GM12872 (cell line): Measurements from ENCODE around the gene PARPBP.

Experiments
- TF ChIP-seq, protein P1 (sequence below): IDR thresholded peaks from 3 replicates; pipeline ENCODE4 v1.5.1; 2011; ENCODE audit warnings: low read depth, mild to moderate bottlenecking, low read length, moderate library complexity; ENCODE audit not compliant: insufficient read depth

Gene PARPBP

DNA sequence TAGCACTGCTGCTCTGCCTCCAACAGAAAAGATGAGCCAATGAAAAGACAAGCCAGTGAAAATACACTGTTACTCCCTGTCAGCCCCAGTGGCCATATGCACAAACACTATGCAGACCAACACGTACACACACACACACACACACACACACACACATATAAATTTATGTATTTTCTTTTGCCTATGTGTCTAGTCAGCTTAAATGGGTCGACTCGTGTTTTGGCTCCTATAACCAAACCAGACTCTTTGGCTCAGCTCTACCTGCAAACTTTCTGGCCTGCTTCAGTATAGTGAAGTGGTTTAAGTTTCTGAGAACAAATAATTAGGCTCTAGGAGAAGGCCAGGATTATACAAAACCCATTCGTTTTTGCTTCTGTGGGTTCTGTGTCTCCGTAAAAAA lies 108.0 kb downstream of the PARPBP start:
- TF ChIP-seq, protein P1, sequence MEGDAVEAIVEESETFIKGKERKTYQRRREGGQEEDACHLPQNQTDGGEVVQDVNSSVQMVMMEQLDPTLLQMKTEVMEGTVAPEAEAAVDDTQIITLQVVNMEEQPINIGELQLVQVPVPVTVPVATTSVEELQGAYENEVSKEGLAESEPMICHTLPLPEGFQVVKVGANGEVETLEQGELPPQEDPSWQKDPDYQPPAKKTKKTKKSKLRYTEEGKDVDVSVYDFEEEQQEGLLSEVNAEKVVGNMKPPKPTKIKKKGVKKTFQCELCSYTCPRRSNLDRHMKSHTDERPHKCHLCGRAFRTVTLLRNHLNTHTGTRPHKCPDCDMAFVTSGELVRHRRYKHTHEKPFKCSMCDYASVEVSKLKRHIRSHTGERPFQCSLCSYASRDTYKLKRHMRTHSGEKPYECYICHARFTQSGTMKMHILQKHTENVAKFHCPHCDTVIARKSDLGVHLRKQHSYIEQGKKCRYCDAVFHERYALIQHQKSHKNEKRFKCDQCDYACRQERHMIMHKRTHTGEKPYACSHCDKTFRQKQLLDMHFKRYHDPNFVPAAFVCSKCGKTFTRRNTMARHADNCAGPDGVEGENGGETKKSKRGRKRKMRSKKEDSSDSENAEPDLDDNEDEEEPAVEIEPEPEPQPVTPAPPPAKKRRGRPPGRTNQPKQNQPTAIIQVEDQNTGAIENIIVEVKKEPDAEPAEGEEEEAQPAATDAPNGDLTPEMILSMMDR = no peak

DNA sequence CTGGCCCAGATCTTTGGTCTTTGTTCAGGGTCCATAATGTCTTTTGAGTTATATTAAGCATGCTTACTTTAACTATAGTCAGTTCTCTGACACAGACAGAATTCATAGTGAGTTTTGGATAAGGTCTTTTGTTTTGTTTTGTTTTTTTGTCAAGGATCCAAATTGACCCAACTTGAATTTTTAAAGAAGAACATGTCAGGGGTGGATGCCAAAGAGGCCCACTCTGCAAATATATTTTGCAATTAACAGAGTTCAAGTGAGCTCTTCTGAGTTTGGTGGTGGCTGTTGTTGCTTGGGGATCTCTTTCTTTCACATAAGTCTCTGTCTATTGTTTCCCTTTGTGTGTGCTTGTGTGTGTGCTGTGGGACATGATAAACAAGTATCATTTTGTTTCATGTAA lies 112.1 kb downstream of the PARPBP start:
- TF ChIP-seq, protein P1 = no peak

DNA sequence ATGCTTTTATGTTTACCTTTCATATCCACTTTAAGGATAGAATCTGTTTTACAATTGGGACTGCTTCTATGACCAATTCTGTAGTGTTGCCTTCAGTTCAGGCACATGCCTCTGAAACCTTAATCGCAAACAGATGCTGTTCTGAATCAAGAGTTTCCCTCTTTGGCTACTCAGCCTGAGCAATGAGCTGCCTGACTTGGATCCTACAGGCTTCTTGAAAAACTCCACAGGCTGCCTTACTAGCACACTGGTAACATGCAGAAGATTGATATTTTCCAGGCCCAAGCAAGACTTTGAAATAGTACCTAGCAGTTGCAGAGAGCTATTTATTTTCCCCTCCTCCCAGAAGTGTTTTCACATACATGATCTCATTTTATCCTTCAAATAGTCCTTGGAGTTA lies 112.5 kb downstream of the PARPBP start:
- TF ChIP-seq, protein P1 = no peak

DNA sequence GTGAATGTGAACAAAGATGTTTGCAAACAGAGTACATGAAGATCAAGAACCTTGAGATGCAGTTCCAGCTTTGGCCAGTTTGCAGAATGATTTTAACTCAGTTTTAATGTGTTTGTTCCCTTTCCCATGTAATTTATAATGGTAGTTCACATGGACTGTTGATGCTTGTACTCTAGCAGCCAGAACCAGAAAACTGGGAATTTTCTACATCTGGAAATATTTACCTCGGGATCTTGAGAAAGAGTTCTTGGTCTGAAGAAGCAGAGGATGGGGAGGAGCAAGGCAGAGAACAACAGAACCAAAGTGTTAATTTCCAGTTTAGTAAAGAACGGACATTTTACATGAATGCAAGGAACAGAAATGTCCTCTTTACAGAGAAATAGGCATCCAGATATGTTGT lies 114.6 kb downstream of the PARPBP start:
- TF ChIP-seq, protein P1 = no peak
